ENCODE measurements around the gene TEPSIN. TPM values are rescaled to one million over a fixed set of nuclear protein-coding genes. Genes with fewer than 3 reads are reported as not detected.

Gene TEPSIN
- total RNA-seq, 1 experiment from 2014 or later = 38.8 TPM

- H3K27me3 ChIP-seq (ENCODE audit: insufficient read depth, low read length) = no peaks in the 10 kb centered on the region
- no peak overlapping the region for H3K56ac ChIP-seq (ENCODE audit: insufficient read length, low read depth, low read length)
- H3K27me3 Mint-ChIP-seq (ENCODE audit: low read depth) = no peaks in the 10 kb centered on the region
- H3K9ac ChIP-seq (ENCODE audit: extremely low read depth, insufficient read length, low read length) = no peak overlapping the region
- H3K9me3 ChIP-seq (ENCODE audit: control insufficient read depth, low read depth, low read length) = no peaks in the 10 kb centered on the region
- no peaks in the 10 kb centered on the region for H3K79me1 ChIP-seq (ENCODE audit: insufficient read depth, low read depth, low read length, poor library complexity, severe bottlenecking)
- no peak overlapping the region for H4K5ac ChIP-seq (ENCODE audit: insufficient read length, low read depth, low read length)
- H3K4me2 ChIP-seq (ENCODE audit: insufficient read depth, insufficient read length, low read length) = no peak overlapping the region
- no peak overlapping the region for H3K27ac ChIP-seq (ENCODE audit: insufficient read length, low read depth, low read length)
- no peak overlapping the region for H2BK15ac ChIP-seq (ENCODE audit: low read depth, low read length)
- no peak overlapping the region for H4K8ac ChIP-seq (replicated peaks; ENCODE audit: insufficient read length, low read depth, low read length)
- H3K4ac ChIP-seq (ENCODE audit: low read depth, low read length) = no peak overlapping the region
- H2BK5ac ChIP-seq (ENCODE audit: insufficient read length, low read length) = no peak overlapping the region
- peaks cover 14 to 63% (median 53%) of the 10 kb centered on the region in 3 experiments for H3K36me3 Mint-ChIP-seq (ENCODE audit: insufficient read depth in 1 of 3, low read depth in 3 of 3)
- H2AFZ ChIP-seq (ENCODE audit: low read length) = no peak overlapping the region
- no peak overlapping the region for H2BK20ac ChIP-seq (ENCODE audit: low read depth, low read length, poor library complexity, severe bottlenecking)
- no peak overlapping the region for H3K14ac ChIP-seq (ENCODE audit: insufficient read depth, low read length)
- H2AK5ac ChIP-seq (ENCODE audit: insufficient read length, low read length) = no peak overlapping the region
- H3K9me3 Mint-ChIP-seq = no peaks in the 10 kb centered on the region
- H4K20me1 ChIP-seq (ENCODE audit: control insufficient read depth, insufficient read depth, insufficient read length) = no peaks in the 10 kb centered on the region
- H3K18ac ChIP-seq (ENCODE audit: insufficient read length, low read depth, low read length) = no peak overlapping the region
- H2BK120ac ChIP-seq (ENCODE audit: low read depth, low read length, poor library complexity, severe bottlenecking) = no peak overlapping the region
- H3K23ac ChIP-seq (ENCODE audit: insufficient read length, low read depth, low read length) = no peak overlapping the region
- no peak for TF ChIP-seq CTCF (conservative IDR thresholded peaks at IDR 0.05)
- H3K4me1 ChIP-seq (ENCODE audit: insufficient read depth, low read length) = no peaks in the 10 kb centered on the region
- no peak overlapping the region for H2BK12ac ChIP-seq (ENCODE audit: insufficient read length, low read depth, low read length)
- DNase-seq = no peak
- no peaks in the 10 kb centered on the region for H3K4me1 Mint-ChIP-seq
- H3K4me3 Mint-ChIP-seq = no peak overlapping the region
- no peak overlapping the region for H3K27ac Mint-ChIP-seq
- no CpG with 5 or more reads among the region's 18 CpGs for WGBS (ENCODE audit: extremely low coverage, insufficient read length, low lambda C conversion rate)
- no peaks in the 10 kb centered on the region for H3K79me2 ChIP-seq (ENCODE audit: insufficient read depth, low read length)
- H3T11ph ChIP-seq (ENCODE audit: low read length) = no peak overlapping the region
- no peak overlapping the region for H4K91ac ChIP-seq (ENCODE audit: insufficient read length, low read depth, low read length)
- H3K23me2 ChIP-seq (ENCODE audit: insufficient read length, low read depth, low read length, poor library complexity, severe bottlenecking) = peaks cover 2% of the 10 kb centered on the region
Measured at GRCh38 chr17:81270279-81270678, 31.4 kb upstream of the TEPSIN start.
